Esophagus muscularis mucosa (tissue), 4 donors: Measurements from ENCODE around the gene RBL2. TPM values are rescaled to one million over a fixed set of nuclear protein-coding genes. Genes with fewer than 3 reads are reported as not detected.
"Not testable (repeated sequence)": the region's sequence is repeated elsewhere in the genome, so short reads cannot be mapped to it uniquely, and the experiment has no call there.

Experiments used
- DNase-seq: peaks from one replicate; pipeline ENCODE4 v3.0.0-alpha.2; 2017; ENCODE audit errors: extremely low spot score
- H3K27ac ChIP-seq, 4 donors: fragments of 200-600 bp; sonication (generic); replicated peaks in 1 of 4; 1 replicate in 3 of 4; 2 replicates in 1 of 4; pipeline ENCODE4 v1.5.1; 2016 to 2019; ENCODE audit warnings: mild to moderate bottlenecking in 1 of 4
- H3K27me3 ChIP-seq, 4 donors: fragments of 200-600 bp; sonication (generic); one replicate each; pipeline versions ENCODE4 v1.5.1 to v1.6.0; 2016 to 2019
- H3K36me3 ChIP-seq, 4 donors: fragments of 200-600 bp; sonication (generic); one replicate each; pipeline ENCODE4 v1.5.1; 2016 to 2019
- H3K4me1 ChIP-seq, 4 donors: fragments of 200-600 bp; sonication (generic); one replicate each; pipeline ENCODE4 v1.5.1; 2016 to 2019
- H3K4me3 ChIP-seq, 4 donors: fragments of 200-600 bp; sonication (generic); 1 replicate in 2 of 4; 2 replicates in 2 of 4; pipeline ENCODE4 v1.5.1; 2016 to 2019; ENCODE audit warnings: mild to moderate bottlenecking in 4 of 4, moderate library complexity in 1 of 4
- H3K9me3 ChIP-seq, 4 donors: fragments of 200-600 bp; sonication (generic); 1 replicate in 3 of 4; 2 replicates in 1 of 4; pipeline ENCODE4 v1.5.1; 2016 to 2019
- EP300 ChIP-seq: sonication (generic); formaldehyde crosslinking; IDR thresholded peaks from one replicate; pipeline ENCODE4 v1.6.1; 2017; ENCODE audit warnings: antibody characterized with exemption
- POLR2A ChIP-seq: fragments of 450-650 bp; IDR thresholded peaks from one replicate; pipeline ENCODE4 v1.6.1; 2017; ENCODE audit warnings: antibody characterized with exemption, moderate library complexity, mild to moderate bottlenecking, low read depth
- POLR2AphosphoS5 ChIP-seq, 2 donors: sonication (generic); formaldehyde crosslinking; IDR thresholded peaks; one replicate each; pipeline ENCODE4 v1.6.1; 2017; ENCODE audit warnings: antibody characterized with exemption in 2 of 2
- WGBS: methylation state at CpG from one replicate; pipeline ENCODE4 v1.1.5; 2018; 5-methylcytosine and 5-hydroxymethylcytosine counted together
- intact Hi-C: fragments of 100-400 bp; cut with DNase I; formaldehyde crosslinking; loops from one replicate; pipeline ENCODE4 v1.15.1; 2023
- small RNA-seq, 3 donors: library from RNA; depleted of rRNA; stranded (forward); fragments of <200 nt; gene quantifications; one replicate each; pipeline ENCODE3, GENCODE V24; 2016
- total RNA-seq, 4 donors: library from RNA; depleted of rRNA; stranded (reverse); fragments of >200 nt; gene quantifications; one replicate each; pipeline versions ENCODE4 v1.1.0 to v1.2.1, GENCODE V29; 2016

The RBL2 gene
- total RNA-seq, 4 donors from 2014 or later: 72.8 to 90.3 (median 84.4) TPM

DNA sequence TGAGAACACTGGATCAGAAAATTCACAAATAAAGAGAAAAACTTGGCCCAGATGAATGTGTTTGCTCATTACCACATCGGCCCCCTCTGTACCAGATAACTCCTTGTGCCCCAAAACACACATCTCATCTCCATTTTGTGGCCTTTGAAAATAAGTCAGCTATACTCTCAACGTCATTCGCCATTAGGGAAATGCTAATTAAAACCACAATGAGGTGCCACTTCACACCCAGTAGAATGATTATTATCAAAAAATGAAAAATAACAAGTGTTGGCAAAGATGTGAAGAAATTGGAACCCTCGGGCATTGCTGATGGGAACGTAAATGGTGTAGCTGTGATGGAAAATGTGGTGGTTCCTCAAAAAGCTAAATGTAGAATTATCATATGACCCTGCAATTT is 103.4 kb downstream of the RBL2 start:
- TF ChIP-seq POLR2AphosphoS5 (IDR thresholded peaks at IDR 0.05) (no peak), POLR2A (no peak), EP300 (no peak)
- H3K4me3 ChIP-seq: no peak overlapping the region
- H3K27me3 ChIP-seq: peaks cover 0 to 18% (median 0%) of the 10 kb centered on the region in 4 donors
- no peaks in the 10 kb centered on the region for H3K9me3 ChIP-seq
- no peaks in the 10 kb centered on the region for H3K36me3 ChIP-seq
- DNase-seq: no peak
- intact Hi-C loops: no loop called here
- H3K4me1 ChIP-seq: no peaks in the 10 kb centered on the region
- 92% methylated on average over 5 of the region's 5 CpGs for WGBS
- H3K27ac ChIP-seq: no peak overlapping the region

- intact Hi-C loops: not testable (repeated sequence)
These were observed 105.1 kb downstream of the RBL2 start for GRCh38 chr16:53539346-53539745.

GRCh38 chr16:53539759-53540718 is 105.8 kb downstream of the RBL2 start:
- H3K27ac ChIP-seq, H3K4me3 ChIP-seq, H3K36me3 ChIP-seq, H3K9me3 ChIP-seq, H3K4me1 ChIP-seq, DNase-seq, intact Hi-C loops: not testable (repeated sequence)
- peaks cover 0 to 18% (median 0%) of the 10 kb centered on the region in 4 donors for H3K27me3 ChIP-seq
- WGBS: 84% methylated on average over 13 of the region's 13 CpGs

More at GRCh38 chr16:53539346-53539745, 105.1 kb downstream of the RBL2 start:
- not testable (repeated sequence) for H3K36me3 ChIP-seq, H3K9me3 ChIP-seq, H3K4me1 ChIP-seq, H3K4me3 ChIP-seq, H3K27ac ChIP-seq, DNase-seq
- 100% methylated on average over 1 of the region's 27 CpGs for WGBS
- peaks cover 0 to 18% (median 0%) of the 10 kb centered on the region in 4 donors for H3K27me3 ChIP-seq

Small RNA genes within 50 kb of the gene (small RNA-seq; reads per million reads assigned to genes)
- gene RNU6-1153P: 0 reads per million in 3 donors

Other genes starting within 250 kb of the RBL2 start
- 10 to 100 TPM; 44.9 to 59.7 (median 53.9) TPM for gene AKTIP, start 68.7 kb downstream of the RBL2 start, total RNA-seq